HG03521 (cell line): Measurements from ENCODE around the gene BIRC5.
A peak's percentile ranks its signal among the peaks of the same experiment; 100 is the strongest.

Experiments used
- ATAC-seq: cut with Tn5 transposase; IDR thresholded peaks from one replicate; pipeline ENCODE4 v1.9.1; 2021; ENCODE audit warnings: mild to moderate bottlenecking, moderate library complexity; ENCODE audit not compliant: unreplicated experiment

BIRC5 gene

GRCh38 chr17:78183916-78184315 lies 30.1 kb upstream of the BIRC5 start:
- no peak for ATAC-seq

DNA sequence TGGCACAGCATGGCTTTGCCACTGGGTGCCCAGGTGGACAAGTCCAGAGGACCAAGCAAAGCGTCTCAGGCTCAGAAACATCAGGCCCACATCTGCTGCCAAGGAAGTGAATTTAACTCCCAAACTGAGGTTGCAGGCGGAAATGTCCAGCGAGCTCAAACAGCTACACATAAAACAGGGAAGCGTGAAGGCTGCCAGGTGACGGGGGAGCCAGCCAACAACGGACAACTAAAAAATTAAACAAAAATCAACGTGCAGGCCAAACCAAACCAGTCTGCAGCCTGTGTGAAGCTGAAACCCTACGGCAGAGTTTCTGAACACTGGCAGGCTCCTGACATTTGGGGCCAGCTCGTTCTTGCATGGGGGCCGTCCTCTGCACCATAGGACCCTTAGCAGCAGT lies 29.7 kb upstream of the BIRC5 start:
- no peak for ATAC-seq

- ATAC-seq: no peak
These were observed 29.2 kb upstream of the BIRC5 start for GRCh38 chr17:78184868-78185267.

DNA sequence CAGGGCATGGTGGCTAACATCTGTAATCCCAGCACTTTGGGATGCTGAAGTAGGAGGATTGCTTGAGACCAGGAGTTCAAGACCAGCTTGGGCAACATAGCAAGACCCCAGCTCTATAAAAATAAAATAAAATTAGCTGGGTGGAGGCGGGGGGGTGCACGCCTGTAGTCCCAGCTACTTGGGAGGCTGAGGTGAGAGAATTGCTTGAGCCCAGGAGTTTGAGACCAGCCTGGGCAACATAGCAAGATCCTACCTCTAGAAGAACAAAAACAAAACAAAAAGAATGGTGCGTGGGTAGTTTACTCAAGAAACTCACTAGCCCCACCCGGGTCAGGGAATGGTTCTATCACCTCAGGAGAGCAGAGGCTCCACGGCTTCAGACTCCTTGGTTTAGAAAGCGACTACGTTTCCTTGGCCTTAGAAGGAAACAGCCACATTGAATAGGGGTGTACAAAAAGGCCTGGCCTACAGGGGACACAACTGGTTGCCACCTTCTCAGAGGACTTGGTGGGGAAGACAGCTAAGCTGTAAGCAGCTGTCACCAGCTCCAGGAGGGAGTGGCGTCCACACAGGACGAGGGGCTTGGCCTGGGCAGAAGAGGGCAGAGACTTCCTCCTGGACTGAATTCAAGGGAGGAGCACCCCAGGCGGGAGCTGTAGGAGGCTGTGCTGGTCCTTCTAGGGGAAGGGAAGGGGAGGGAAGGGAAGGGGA lies 27.9 kb upstream of the BIRC5 start:
- ATAC-seq: no peak

GRCh38 chr17:78186692-78187595 lies 27.1 kb upstream of the BIRC5 start, which contains the start of the genes AFMID and TK1:
TSS of gene AFMID (plus strand) at chr17:78187362. CDS start at chr17:78187371, 9 bp downstream.
TSS of gene TK1 (minus strand) at chr17:78187052. CDS start at chr17:78186994, 58 bp downstream.
- peak; percentile 90 for ATAC-seq

GRCh38 chr17:78196716-78197115 lies 17.3 kb upstream of the BIRC5 start:
- no peak for ATAC-seq

DNA sequence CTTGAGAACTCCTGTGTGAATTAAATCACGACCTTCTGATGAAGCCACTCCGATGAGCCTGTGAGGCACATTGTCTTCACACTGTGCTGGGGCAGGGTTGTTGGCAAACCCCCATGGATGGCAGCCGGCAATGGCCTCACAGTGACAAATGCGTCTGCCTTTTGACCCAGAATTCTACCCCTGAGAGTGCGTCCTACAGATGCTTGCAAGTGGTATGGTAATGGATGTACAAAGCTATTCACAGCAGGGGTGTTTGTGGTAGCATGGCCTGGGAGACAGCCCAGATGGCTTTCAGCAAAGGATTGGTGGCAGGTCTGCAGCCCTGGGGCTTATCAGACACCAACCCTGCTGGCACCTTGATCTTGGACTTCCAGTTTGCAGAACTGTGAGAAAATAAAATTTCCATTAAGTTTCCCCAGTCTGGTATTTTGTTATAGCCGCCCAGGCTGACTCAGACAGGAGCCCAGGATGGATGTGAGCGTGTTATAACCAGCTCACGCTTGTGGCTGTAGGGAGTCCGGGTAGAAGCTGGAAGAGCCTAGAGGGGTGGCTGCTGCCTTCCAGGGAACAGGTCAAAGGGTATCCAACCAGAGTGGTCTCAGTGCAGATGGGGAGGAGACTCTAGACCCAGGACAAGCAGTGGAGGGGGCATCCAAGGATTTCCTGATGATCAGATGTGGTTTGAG lies 16.8 kb upstream of the BIRC5 start:
- no peak for ATAC-seq

DNA sequence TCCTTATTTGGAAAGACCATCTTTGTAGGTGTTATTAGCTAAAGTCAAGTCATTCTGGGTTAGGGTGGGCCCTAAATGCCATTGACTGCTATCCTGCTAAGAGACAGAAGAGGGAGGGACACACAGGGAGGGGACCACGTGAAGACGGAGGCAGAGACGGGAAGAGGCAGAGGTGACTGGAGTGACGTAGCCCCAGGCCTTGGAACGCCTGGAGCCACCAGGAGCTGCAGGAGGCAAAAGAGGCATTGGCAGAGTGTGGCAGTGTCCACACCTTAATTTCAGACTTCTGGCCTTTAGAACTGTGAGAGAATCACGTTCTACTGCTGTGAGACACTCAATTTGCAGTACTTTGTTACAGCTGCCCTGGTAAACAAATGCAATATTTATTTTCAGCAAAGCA lies 13.6 kb upstream of the BIRC5 start:
- no peak for ATAC-seq

DNA sequence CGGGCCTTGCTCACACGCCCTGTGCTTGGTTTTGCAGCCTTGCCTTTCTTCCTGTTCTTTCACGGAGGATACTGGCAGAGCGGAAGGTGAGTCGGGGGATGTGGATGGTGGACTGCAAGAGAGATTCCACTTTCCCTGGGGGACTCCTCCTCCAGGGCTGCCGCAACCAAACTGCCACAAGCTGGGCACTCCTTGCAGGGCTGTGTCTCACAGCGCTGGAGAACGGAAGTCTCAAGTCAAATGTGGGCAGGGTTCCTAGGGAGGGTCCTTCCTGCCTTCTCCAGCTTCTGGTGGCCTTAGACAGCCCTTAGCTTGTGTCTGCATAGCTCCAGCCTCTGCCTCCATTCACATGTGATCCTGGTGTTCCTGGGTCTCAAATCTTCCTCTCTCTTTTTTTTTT lies 11.4 kb upstream of the BIRC5 start:
- ATAC-seq: no peak

DNA sequence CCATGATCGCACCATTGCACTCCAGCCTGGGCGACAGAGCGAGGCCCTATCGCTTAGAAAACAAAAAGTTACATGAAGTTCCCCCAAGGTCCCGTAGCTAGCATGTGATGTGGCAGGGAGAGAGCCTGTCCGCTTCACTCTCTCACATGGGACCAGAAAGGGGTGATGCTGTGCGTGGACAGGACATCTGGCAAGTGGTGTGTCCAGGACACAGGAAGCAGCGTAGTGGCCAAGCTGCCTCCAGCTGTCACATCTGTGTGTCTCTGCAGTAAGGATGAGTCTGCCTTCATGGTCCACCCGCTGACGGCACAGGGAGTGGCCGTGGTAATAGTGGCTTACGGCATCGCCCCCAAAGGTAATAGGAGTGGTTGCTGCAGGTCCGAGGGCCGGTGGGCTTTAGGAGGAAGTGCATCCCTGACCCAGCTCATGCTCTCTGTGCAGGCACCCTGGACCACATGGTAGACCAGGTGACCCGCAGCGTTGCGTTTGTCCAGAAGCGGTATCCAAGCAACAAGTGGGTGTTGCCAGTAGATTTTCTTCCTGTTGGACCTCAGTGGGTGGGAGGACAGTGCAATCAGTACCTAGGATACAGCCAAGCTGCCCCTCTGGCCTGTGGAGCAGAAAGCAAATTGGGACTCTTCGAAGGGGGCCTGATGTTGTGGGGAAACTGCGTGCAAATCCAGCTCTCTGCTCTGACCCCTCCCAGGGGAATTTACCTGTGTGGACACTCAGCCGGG lies 9.5 kb upstream of the BIRC5 start:
- no peak for ATAC-seq

DNA sequence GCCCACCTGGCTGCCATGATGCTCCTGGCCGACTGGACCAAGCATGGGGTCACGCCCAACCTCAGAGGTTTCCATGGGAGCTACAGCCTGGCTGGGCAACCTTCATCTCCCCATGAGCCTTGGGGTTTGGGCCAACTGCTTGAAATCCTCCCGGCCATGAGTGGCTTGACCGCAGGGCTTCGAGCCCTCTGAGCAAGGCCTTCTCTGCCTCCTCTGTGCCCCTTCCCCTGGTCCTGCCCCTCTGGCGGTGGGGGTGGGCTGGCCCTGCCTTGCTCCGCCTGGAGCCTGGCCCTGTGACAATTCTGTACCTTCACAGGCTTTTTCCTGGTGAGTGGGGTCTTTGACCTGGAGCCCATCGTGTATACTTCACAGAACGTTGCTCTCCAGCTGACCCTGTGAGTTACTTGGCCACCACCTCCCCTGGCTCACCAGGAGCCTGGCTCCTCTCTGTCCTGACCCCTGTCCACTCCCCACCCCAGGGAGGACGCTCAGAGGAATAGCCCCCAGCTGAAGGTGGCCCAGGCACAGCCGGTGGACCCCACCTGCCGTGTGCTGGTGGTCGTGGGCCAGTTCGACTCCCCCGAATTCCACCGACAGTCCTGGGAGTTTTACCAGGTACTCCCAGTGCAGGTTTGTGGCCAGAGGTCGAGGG lies 8.8 kb upstream of the BIRC5 start:
- ATAC-seq: no peak

DNA sequence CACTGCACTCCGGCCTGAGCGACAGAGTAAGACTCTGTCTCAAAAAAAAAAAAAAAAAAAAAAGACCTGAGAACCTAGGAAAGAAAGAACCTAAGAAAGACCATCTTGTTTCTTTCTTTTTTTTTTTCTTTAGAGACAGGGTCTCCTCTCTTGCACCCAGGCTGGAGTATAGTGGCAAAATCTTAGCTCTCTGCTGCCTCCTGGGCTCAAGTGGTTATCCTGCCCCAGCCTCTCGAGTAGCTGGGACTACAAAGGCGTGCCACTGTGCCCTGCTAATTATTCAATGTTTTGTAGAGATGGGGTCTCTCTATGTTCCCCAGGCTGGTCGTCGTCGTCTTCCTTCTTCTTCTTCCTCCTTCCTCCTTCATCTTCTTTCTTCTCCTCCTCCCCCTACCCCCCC lies 7.8 kb upstream of the BIRC5 start:
- ATAC-seq: no peak

DNA sequence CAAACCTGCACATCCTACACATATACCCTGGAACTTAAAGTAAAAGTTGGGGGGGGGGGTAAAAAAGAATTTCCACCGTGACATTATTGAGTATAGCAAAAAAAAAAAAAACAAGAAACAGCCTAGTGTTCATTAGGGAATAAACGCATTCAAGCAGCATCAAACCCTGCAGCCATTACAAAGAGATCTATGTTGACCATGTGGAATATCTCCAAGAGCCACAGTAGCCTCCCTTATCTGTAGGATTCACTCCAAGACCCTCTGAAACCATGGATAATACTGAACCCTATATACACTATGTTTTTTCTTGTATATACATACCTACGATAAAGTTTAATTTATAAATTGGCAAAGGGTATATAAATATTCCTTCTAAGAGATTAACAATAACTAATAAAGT lies 5.6 kb upstream of the BIRC5 start:
- no peak for ATAC-seq

GRCh38 chr17:78210111-78210510 lies 3.9 kb upstream of the BIRC5 start:
- no peak for ATAC-seq

DNA sequence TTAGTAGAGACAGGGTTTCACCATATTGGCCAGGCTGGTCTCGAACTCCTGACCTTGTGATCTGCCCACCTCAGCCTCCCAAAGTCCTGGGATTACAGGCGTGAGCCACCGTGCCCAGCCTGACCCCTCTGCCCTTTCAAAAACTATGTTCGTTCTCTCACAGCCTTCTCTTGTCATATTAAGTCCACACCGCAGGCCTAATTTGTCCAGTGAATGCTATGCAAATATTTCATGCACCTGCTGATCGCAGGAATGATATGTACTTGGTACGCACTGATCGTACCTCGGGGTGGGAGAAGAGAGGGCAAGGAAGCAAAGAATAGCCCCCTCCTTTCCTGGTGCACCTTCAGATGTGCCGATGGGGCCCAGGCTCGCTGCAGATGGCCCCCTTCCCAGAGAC lies 3.0 kb upstream of the BIRC5 start:
- no peak for ATAC-seq

DNA sequence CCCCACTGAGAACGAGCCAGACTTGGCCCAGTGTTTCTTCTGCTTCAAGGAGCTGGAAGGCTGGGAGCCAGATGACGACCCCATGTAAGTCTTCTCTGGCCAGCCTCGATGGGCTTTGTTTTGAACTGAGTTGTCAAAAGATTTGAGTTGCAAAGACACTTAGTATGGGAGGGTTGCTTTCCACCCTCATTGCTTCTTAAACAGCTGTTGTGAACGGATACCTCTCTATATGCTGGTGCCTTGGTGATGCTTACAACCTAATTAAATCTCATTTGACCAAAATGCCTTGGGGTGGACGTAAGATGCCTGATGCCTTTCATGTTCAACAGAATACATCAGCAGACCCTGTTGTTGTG lies 631 bp downstream of the BIRC5 start:
- no peak for ATAC-seq

- no peak for ATAC-seq
These were observed 5.5 kb downstream of the BIRC5 start for GRCh38 chr17:78219396-78220150.

DNA sequence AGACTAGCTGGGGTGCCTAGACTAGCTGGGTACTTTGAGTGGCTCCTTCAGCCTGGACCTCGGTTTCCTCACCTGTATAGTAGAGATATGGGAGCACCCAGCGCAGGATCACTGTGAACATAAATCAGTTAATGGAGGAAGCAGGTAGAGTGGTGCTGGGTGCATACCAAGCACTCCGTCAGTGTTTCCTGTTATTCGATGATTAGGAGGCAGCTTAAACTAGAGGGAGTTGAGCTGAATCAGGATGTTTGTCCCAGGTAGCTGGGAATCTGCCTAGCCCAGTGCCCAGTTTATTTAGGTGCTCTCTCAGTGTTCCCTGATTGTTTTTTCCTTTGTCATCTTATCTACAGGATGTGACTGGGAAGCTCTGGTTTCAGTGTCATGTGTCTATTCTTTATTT lies 9.0 kb downstream of the BIRC5 start:
- ATAC-seq: no peak

GRCh38 chr17:78223765-78224164 lies 9.7 kb downstream of the BIRC5 start:
- ATAC-seq: no peak
